Activated T-helper 1 cell treated with Interleukin-2 at 50 U/mL for 16 hours (primary cell): Measurements from ENCODE around the gene MEGF10.

ENCODE experiments used
- DNase-seq: peaks from one replicate; pipeline ENCODE4 v3.0.0-alpha.2; 2020; ENCODE audit warnings: low read depth

MEGF10 gene

DNA sequence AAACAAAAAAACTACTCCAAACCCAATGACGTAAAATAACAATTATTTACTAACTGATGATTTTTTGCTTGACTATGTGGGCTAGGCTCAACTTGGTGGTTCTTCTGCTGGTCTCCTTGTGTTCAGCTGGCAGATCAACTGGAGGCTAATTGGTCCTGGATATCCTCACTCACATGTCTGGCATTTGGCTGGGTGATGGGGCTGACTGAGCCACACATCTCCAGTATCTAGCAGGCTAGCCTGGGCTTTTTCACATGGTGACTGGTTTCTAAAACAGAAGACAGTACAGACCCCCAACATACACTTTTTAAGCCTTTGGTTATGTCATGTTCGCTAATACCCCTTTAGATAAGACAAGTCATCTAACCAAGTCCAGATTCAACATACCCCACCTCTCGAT, 122.1 kb downstream of the MEGF10 start:
- no peak for DNase-seq

DNA sequence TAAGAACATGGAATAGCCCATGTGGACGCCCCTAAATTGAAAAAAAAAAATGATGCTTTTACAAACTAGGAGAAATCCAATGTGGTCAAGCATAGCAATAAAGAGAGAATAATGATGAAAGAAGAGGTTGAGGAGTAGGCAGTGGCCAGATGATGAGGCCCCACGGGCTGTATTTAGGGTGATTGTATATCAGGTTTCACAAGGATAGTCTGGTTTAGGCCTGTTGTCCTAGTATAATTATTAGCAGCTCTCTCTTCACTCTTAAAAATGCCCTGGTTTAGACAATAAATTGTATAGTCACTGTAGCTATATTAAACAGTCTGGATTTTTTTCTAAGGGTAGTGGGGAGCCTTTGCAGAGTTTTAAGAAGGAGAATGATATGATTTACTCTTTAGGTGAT, 124.4 kb downstream of the MEGF10 start:
- no peak for DNase-seq

DNA sequence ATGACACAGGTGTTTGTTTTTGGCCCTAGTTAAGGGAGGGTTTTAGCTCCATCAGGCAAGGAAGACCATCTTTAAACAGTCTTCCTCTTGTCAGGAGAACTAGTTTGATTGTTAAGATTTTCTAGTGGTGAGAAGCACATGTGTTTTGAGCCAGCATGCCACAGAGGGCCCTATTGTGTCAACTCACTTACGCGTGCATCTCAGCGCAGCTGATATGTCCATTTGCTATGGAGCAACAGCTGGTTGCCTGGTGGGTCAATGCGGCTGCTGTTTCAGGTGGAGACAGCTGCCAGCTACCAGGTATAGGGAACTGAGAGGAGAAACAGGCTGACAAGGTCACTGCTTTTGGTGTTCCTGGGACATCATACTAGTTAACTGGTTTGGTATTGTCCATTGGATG, 126.3 kb downstream of the MEGF10 start:
- DNase-seq, result no peak

DNA sequence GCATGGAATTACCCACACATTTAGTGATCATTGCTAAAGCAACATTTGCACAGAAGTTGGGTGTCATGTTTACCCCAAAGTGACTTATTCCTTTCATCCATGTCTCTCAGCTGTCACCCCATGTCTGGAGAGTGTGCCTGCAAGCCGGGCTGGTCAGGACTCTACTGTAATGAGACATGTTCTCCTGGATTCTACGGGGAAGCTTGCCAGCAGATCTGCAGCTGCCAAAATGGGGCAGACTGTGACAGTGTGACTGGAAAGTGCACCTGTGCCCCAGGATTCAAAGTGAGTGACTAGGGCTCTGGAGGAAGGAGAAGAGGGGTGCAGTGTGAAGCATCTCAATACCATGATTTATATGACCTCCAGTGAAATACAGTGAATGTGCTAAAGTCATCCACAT, 126.9 kb downstream of the MEGF10 start:
- DNase-seq, result no peak

DNA sequence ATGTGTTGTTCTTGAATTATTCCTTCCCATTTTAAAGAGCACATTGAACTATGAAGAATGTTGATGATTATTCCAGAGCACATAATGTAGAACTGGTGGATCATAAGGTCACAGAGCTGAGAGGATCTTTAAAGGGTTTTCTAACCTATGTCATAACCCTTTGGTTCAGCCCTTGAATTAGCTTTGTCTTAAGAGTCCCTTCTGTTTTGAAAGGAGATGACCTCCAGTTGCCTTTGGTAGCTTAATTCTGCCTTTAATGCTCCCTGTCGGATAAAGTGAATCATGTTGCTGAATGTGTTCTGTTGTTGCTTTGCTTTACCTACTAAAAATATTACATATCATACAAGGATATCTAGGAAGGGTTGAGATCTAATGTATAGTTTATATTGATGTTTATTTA, 127.8 kb downstream of the MEGF10 start:
- DNase-seq, result no peak

DNA sequence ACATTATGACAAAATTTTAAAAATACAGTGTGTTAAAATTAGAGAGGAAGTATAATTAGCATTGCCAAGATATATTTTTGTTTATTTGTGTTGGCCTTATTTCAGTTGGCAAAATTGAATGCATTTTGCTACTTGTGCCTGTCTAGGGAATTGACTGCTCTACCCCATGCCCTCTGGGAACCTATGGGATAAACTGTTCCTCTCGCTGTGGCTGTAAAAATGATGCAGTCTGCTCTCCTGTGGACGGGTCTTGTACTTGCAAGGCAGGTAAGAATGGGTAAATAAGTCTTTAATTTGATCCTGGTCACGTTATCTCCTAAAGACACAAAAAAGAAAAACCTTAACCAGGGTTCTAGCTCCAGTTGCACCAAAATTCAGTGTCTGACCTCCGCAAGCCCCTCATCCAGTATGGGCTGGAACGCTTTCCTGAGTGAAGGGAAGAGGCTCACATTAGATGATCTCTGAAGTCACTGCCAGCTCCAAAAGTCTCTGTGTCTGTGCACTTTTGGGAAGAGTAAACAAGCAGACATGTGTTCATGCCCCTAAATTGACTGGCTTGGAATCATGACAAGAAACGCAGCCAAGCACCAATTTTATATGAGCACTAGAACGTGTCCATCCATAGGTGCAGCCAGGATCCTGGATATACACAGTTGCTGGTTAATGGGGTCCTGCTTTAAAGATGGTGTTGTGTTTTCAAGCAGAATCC, 128.5 kb downstream of the MEGF10 start:
- DNase-seq, result no peak

DNA sequence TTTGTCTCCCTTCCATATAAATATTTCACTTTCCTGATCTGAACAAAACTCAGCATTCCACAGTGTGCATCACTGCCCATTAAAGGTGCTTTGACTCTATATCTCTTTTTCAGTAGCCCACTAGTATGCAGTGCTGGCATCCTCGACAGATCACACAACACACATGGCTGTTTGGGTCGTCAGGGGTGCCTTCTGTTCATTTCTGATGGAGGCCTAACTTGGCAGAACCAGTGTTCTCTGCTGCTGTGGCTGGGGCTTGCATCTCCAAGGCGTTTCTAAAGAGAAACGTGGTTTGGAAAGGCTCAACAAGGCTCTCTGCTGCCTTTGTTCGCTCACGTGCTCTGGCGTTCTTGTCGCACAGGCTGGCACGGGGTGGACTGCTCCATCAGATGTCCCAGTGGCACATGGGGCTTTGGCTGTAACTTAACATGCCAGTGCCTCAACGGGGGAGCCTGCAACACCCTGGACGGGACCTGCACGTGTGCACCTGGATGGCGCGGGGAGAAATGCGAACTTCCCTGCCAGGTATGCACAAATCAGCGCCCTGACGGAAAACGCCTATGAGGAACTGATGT, 129.2 kb downstream of the MEGF10 start:
- DNase-seq, result no peak

DNA sequence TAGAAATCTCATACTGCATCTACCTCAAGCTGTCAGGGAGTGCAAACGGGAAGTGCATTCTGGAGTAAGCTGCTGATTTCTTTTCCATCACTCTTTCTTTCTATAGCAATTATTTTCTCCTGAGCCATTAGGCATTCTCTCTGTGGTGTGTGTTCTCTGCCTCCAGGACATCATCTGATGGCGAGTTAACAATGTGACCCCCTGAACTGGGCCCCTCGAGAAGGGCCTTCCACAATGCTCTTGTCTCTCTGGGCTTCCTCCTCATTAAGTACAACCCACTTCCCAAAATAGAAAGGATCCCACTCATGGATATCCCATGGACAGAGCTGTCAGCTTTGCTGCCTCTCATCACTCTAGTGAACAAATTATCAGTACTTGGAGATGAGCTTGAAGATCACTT, 130.2 kb downstream of the MEGF10 start:
- DNase-seq, result no peak

DNA sequence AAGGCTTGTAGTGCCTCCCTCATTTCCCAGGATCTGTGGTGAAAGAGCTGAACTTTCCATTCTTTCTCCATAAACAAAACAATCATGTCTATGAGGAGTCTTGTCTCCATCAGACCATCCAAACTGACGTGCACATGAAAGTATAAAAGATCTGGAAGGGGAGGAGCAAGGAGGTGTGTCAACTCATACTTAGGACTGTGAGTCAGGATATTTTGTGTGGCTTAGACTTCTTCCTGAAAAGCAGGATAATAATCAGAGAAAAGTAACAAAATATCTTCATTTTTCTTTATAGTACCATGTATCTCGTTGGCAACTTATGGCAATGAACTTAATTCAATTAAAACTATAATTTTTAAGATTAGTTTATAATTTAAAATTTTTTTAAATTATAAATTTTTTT, 130.9 kb downstream of the MEGF10 start:
- no peak for DNase-seq

DNA sequence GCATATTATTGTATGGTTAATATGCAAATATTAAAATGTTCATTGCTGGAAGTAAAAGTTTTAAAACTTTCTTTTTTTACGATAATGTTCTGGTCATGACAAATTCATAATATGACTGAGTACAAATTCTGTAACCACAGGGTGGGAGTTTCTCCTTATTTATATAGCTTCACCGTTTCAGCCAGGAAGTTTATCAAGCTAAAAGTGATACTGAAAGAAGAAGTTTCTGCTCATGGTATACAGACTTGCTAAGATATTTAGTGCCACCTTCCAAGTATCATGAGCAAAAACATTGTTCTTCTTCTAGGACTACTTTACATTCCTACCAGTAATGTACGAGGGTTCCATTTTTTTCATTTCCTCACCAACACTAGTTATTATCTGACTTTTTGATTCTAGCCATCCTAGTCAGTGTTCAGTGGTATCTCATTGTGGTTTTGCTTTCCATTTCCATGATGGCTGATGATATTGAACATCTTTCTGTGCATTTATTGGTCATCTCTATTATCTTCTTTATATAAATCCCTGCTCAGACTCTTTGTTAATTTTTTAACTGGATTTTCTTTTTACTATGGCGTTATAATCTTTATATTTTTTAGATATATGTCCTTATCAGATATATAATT, 132.7 kb downstream of the MEGF10 start:
- no peak for DNase-seq

DNA sequence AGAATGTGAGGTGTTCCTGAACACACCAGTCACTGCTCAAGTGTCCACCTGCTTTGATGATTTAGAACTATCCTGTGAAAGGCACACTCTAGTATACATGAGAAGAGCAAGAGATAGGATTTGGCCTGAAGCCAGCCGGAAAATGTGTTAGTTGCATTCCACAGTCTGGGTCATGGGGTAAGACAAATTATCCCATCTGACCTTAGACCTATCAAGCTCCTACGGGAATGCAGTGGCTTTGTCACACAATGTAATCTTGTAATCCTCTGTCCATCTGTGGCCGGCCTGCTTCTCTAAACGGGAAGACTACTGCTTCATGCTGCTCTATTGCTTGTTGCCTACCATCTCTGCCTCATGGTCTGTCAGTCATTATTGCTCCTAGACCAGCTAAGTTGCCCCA, 134.4 kb downstream of the MEGF10 start:
- DNase-seq, result no peak

DNA sequence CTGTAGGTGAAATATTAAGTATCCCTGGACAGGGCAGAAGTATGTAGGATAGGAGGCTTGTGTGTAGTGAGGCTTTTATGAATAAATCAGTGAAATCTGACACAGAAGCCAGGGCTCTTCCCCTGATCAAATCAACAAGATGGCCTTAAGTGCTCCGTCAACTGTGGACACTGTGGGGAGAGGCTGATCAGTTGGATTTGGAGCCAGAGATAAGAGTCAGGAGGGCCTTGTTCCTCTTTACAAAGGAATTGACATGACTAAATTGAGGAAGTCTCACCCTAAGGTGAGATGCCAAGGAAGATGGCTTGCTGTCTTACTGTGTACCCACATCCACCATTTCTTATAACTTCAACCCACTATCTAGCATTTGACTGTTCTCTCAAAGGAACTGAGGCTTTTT, 135.3 kb downstream of the MEGF10 start:
- no peak for DNase-seq

DNA sequence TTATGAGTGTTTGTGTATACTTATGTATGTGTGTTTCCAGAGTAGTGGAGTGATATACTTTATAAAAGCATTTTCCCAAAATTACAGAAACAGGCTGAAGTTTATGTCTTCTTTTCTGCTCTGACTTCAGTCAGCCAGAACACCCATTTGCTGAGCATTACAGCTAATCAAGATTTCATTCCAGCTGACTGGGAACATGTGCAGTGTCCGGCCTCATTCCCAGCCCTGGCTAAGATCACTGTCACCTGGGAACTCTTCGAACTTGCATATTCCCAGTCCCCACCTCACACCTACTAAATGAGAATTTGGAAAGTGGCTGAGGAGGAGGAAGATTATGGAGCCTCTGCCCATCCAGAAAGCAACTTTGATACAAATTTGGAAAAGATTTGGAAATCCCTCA, 136.1 kb downstream of the MEGF10 start:
- DNase-seq, result no peak

DNA sequence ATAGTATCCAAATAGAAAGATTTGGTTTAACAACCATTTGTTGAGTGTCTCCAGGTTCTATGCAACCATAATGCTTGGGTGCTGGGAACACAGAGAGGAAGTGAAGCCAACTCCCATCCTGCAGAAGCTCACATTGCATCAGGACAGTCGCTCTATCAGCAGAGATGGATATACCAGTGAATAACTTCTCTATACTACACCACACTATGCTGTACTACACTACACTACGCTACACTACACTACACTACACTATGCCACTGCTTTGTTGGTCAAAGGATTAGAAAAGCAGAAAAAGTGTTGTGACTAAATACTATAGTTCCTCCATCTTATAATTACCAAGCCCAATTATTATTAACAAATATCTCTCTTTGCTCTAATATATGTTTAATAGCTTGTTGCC, 137.7 kb downstream of the MEGF10 start:
- no peak for DNase-seq

DNA sequence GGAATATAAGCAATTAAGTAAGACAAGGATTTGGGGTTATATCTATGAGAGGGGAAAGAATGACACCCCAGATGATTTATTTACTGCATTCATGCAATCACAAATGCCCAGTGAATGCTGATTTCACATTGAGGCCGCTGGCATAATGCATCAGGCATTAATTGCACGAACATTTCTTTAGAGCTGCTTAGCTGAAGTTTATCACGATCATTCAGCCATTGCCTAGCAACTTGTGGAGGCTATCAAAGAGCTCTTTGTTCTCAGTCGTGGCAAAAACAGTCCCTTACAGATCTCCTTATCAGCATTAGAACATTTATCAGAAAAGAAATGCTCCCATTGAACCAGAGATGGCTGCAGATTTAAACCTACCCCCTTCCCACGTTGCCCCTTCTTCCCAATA, 138.2 kb downstream of the MEGF10 start:
- no peak for DNase-seq

DNA sequence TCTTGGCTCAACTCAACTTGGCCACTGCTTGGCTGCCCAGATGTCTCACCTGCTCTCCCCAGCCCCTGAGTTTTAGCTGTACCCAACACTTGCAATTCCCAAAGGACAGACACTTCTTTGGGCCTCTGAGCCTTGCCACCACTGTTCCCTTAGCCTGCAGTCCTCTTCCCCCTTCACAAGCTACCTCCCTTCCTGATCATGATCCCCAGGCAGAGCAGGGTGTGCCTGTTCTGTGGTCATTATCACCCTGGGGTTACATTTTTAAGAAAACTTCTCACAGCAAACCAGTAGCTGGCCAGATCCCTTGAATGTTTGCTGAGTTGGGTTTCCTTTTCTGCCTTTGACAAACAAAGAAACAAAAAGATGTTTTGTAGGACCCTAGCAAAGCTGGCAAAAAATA, 139.3 kb downstream of the MEGF10 start:
- DNase-seq, result no peak

DNA sequence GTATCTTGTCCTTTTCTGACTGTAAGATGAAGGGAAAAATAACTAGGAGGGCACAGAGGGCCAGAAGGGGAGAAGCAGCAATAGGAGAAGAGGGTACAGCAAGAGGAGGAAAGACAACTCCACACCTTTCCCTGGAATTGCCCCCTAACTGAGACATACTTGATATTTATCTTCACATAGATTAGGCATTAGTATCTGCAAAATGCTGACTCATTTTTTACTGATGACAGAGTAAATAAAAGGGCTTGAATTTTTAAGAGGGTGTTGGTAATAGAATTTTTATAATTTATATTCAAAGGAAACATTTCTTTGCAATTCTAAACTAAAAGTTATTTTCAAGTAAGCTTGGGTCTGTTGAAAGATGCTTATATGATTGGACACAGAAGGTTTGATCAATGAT, 140.0 kb downstream of the MEGF10 start:
- no peak for DNase-seq

DNA sequence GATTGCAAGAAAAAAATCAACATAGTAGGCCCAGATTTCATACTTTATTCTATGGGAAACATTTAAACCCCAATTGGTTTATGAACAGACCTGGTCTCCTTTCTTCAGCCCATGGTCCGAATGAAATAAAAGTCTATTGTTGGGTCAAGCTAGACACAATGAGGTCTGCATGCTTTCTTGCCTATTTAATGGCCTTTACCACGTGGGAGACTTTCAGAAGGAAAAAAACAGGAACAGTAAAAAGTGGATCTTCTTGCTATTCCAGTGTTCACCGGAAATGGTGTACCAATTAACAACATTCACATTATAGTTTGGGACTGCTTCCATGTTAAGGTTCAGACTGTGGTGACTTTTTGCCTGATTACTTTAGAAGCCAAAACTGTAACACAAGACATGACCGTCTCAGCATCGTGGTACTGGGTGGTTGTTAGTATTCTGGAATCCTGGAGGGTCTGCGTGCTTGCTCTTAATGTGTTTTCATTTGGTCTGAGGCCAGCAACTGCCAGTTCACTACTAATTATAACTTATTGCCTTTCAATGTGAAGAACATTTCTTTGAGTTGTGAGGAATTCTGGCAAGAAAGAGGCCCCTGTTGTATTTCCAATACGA, 141.5 kb downstream of the MEGF10 start:
- DNase-seq, result no peak

DNA sequence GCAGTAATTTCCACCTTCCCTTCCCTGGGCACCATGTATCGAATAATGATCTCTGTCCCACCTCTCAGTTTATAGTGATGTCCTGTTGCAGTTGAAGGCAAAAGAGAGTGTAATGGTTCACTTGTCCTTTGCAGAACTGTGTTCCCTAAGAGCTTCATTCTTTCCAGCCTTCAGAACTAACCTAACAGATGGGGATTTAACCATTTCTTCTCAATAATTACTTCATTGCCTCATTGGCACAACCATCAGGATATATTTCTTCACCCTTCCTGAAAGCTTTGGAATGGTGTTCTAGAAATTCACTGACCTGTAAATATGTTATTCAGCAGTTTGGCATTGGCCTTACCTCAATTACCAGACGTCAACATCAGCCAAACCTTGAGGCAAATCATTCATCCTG, 142.9 kb downstream of the MEGF10 start:
- no peak for DNase-seq

DNA sequence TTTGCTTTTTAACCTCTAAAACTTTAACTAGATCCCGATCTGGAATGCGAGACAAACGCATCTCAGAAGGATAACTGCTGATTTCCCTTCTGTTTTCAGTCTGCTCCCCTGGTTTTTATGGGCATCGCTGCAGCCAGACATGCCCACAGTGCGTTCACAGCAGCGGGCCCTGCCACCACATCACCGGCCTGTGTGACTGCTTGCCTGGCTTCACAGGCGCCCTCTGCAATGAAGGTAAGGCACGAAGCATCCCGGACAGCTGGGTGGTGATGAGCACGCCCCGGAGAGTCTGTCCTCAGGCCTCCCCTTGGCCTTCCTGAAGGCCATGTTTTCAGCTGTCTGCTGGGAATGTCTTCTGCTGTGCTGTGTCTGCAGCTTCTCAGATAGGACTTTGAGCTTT, 144.0 kb downstream of the MEGF10 start:
- DNase-seq, result no peak

DNA sequence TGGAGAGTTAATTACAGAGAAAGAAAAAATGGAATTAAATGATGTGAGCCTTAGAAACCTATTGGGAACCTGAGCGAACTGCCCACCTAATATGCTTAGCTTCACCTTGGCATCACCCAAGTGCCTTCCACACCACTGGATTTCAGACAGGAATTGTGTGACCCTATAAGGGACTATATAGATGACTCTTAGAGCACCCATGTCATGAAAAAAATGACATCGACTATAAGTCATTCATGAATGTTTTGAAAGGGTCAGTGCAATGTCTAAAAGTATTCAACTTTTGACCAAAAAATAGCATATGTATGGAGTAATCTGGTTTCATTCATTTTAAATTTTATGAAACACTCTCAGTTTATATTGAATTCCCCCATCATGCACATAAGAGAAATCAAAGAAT, 145.2 kb downstream of the MEGF10 start:
- no peak for DNase-seq

DNA sequence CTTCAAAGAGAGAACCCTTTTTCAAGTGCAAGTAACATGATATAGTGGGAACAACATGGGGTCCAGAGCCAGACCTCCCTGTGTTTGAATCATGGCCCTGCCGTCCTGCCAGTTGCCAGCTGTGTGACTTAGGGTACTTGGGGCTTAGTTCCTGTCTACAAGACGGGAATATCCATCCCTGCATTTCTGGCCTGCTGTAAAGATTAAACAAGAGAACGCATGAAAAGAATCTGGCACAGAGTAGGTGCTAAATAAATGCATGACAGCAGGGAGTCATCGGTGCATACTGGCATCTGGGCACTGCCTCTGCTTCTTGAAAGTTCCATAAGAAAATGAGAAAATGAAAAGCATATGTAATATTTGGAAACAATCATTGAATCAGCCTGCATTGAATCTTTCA, 149.0 kb downstream of the MEGF10 start:
- no peak for DNase-seq

DNA sequence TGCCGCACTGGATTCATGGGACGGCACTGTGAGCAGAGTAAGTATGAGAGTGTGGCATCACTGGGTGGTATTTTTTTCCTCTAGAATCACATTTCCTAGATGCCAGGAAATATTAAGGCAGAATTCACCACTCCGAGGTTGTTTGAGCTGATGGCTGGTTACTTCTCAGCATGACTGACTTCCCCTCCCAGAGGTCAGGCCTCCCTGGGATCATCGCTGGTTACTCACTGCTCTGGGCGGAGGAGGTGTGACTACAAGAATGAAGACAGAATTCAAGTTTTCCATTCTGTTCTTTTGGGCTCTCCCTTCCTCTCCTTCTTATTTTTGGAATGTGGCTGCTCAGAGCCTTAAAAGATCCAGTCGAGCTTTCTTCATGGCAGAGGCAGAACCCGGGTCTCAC, 150.2 kb downstream of the MEGF10 start:
- no peak for DNase-seq
